HFF-Myc (cell line): ENCODE measurements around the gene ZNHIT2.
A peak's percentile ranks its signal among the peaks of the same experiment; 100 is the strongest.

Experiments used
- DNase-seq: peaks from one replicate; pipeline ENCODE4 v3.0.0-alpha.2; 2011; ENCODE audit warnings: low read depth; ENCODE audit errors: extremely low read depth
- H3K4me3 ChIP-seq: replicated peaks from 2 replicates; pipeline ENCODE4 v1.5.1; 2011; ENCODE audit warnings: low read depth, mild to moderate bottlenecking, control low read depth, low read length
- TF ChIP-seq, protein P1 (sequence below): IDR thresholded peaks from 2 replicates; pipeline ENCODE4 v1.5.1; 2012; ENCODE audit warnings: mild to moderate bottlenecking, low read depth, low read length, control low read depth; ENCODE audit errors: missing control alignments

The ZNHIT2 gene

DNA sequence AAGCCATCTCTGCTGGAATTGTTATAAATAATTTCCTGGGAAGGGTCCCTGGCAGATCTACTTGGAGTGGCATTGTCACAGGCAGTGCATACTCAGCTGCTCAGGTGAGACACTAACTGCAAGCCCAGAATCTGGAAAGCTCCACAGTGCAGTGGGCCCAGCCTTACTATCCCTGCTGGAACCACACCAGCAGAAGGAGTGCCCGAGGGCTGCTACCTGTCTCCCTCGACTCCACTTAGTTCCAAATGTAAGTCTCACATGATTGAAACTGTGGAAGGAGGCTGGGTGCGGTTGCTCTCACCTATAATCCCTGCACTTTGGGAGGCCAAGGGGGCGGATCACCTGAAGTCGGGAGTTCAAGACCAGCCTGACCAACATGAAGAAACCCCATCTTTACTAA, 31.2 kb upstream of the ZNHIT2 start:
- TF ChIP-seq, protein P1, sequence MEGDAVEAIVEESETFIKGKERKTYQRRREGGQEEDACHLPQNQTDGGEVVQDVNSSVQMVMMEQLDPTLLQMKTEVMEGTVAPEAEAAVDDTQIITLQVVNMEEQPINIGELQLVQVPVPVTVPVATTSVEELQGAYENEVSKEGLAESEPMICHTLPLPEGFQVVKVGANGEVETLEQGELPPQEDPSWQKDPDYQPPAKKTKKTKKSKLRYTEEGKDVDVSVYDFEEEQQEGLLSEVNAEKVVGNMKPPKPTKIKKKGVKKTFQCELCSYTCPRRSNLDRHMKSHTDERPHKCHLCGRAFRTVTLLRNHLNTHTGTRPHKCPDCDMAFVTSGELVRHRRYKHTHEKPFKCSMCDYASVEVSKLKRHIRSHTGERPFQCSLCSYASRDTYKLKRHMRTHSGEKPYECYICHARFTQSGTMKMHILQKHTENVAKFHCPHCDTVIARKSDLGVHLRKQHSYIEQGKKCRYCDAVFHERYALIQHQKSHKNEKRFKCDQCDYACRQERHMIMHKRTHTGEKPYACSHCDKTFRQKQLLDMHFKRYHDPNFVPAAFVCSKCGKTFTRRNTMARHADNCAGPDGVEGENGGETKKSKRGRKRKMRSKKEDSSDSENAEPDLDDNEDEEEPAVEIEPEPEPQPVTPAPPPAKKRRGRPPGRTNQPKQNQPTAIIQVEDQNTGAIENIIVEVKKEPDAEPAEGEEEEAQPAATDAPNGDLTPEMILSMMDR, result no peak
- no peak for DNase-seq
- H3K4me3 ChIP-seq, result no peak overlapping the region

DNA sequence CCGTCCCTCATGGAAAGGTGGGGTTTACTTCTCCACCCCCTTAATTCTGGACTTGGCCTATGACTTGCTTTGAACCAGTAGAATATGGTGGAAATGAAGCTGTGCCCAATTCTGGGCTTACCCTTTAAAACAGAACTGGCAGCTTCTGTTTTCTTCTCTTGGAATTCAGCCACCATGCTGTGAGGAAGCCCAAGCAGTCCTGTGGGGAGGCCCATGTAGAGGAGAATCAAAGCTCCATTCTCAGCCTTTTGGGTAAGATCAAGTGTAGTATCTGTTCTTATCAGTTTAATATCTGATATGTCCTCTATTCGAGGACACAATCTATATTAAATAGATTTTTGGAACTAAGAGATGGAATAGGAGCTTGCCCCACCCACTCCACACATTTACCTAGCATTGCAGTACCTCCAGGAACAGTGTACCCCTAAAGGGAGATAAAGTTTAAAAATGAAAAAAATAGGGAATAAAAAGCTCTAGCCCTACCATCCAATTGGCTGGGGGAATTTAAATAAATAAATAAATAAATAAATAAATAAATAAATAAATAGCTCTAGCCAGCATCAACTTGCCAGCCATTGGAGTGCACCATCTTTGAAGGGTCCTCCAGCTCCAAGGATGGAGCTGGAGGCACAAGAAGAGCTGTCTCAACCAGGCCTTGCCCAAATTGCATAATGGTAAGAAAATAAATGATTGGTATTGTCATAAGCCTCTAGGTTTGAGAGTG, 30.0 kb upstream of the ZNHIT2 start:
- no peak for DNase-seq
- H3K4me3 ChIP-seq, result no peak overlapping the region
- TF ChIP-seq, protein P1, result no peak

- no peak for DNase-seq
- TF ChIP-seq, protein P1, result no peak
These were observed 24.5 kb upstream of the ZNHIT2 start for GRCh38 chr11:65141896-65142494.

GRCh38 chr11:65136515-65137096, 19.1 kb upstream of the ZNHIT2 start:
- TF ChIP-seq, protein P1, result no peak
- DNase-seq, result no peak
- H3K4me3 ChIP-seq, result no peak overlapping the region

More at GRCh38 chr11:65141896-65142494, 24.5 kb upstream of the ZNHIT2 start:
- no peak overlapping the region for H3K4me3 ChIP-seq

DNA sequence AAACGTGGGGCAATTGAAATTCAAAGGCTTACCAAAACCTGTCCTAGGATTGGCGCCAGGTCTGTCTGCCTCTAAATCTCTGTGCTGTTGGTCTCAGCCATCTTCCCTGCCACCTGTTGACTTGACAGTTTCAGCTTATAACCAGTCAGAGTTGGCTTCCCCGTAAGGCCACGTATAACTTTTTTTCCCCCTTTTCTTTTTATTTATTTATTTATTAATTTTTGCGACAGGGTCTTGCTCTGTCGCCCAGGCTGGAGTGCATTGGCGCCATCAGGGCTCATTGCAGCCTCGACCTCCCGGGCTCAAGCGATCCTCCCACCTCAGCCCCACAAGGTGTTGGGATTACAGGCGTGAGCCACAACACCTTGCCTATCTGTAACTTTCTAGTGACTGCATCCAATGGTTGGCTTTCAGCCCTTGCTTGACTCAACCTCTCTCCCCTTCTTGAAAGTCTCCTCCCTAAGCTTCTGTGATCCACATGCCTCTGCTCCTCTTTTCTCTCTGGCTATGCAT, 18.2 kb upstream of the ZNHIT2 start:
- DNase-seq, result no peak
- peak overlapping the region; percentile 93 for H3K4me3 ChIP-seq
- TF ChIP-seq, protein P1, result no peak

GRCh38 chr11:65134952-65135632, 17.6 kb upstream of the ZNHIT2 start:
- TF ChIP-seq, protein P1, result no peak
- DNase-seq, result peak; percentile 87
- H3K4me3 ChIP-seq, result peak overlapping the region; percentile 93
